IPS-18c (cell line): Measurements from ENCODE around the gene NFS1.
A peak's percentile ranks its signal among the peaks of the same experiment; 100 is the strongest.

ENCODE experiments used
- H3K4me3 ChIP-seq: 2 replicates; pipeline ENCODE4 v1.7.0; 2013; ENCODE audit warnings: low read depth, mild to moderate bottlenecking, low read length, moderate library complexity; ENCODE audit not compliant: insufficient read depth
- H3K9me3 ChIP-seq: one replicate; pipeline ENCODE4 v1.6.1; 2013; ENCODE audit warnings: mild to moderate bottlenecking, low read length, moderate library complexity; ENCODE audit not compliant: control insufficient read depth, insufficient read depth

Gene NFS1

GRCh38 chr20:35636095-35636494 lies 63.1 kb downstream of the NFS1 start:
- Histone ChIP-seq H3K9me3 (no peaks in the 10 kb centered on the region), H3K4me3 (no peak overlapping the region)

GRCh38 chr20:35635652-35636051 lies 63.5 kb downstream of the NFS1 start:
- Histone ChIP-seq H3K4me3 (no peak overlapping the region), H3K9me3 (no peaks in the 10 kb centered on the region)

GRCh38 chr20:35632539-35633115 lies 66.5 kb downstream of the NFS1 start:
- no peaks in the 10 kb centered on the region for H3K9me3 ChIP-seq
- H3K4me3 ChIP-seq: no peak overlapping the region

- H3K4me3 ChIP-seq: no peak overlapping the region
- no peaks in the 10 kb centered on the region for H3K9me3 ChIP-seq
Observed at GRCh38 chr20:35630636-35631035, 68.5 kb downstream of the NFS1 start.

GRCh38 chr20:35629427-35630145 lies 69.6 kb downstream of the NFS1 start:
- no peaks in the 10 kb centered on the region for H3K9me3 ChIP-seq
- H3K4me3 ChIP-seq: no peak overlapping the region

GRCh38 chr20:35627121-35627520 lies 72.0 kb downstream of the NFS1 start:
- no peak overlapping the region for H3K4me3 ChIP-seq
- H3K9me3 ChIP-seq: no peaks in the 10 kb centered on the region

GRCh38 chr20:35626386-35627001 lies 72.7 kb downstream of the NFS1 start:
- Histone ChIP-seq H3K4me3 (no peak overlapping the region), H3K9me3 (no peaks in the 10 kb centered on the region)

- H3K4me3 ChIP-seq: no peak overlapping the region
- no peaks in the 10 kb centered on the region for H3K9me3 ChIP-seq
Observed at GRCh38 chr20:35625584-35626385, 73.4 kb downstream of the NFS1 start.

- Histone ChIP-seq H3K9me3 (no peaks in the 10 kb centered on the region), H3K4me3 (no peak overlapping the region)
Observed at GRCh38 chr20:35621560-35621946, 77.6 kb downstream of the NFS1 start.

- H3K4me3 ChIP-seq: no peak overlapping the region
- H3K9me3 ChIP-seq: no peaks in the 10 kb centered on the region
Observed at GRCh38 chr20:35620818-35621559, 78.2 kb downstream of the NFS1 start.

- Histone ChIP-seq H3K4me3 (peak overlapping the region; percentile 65), H3K9me3 (no peaks in the 10 kb centered on the region)
Observed at GRCh38 chr20:35619196-35620095, 79.7 kb downstream of the NFS1 start.

- H3K9me3 ChIP-seq: no peaks in the 10 kb centered on the region
- H3K4me3 ChIP-seq: peak overlapping the region; percentile 65
Observed at GRCh38 chr20:35618263-35619131, 80.7 kb downstream of the NFS1 start.
